ENCODE measurements around the gene MORC4. TPM values are rescaled to one million over a fixed set of nuclear protein-coding genes. Genes with fewer than 3 reads are reported as not detected.

The MORC4 gene
- total RNA-seq, 2 donors from 2014 or later = 6.6 to 8.4 TPM

DNA sequence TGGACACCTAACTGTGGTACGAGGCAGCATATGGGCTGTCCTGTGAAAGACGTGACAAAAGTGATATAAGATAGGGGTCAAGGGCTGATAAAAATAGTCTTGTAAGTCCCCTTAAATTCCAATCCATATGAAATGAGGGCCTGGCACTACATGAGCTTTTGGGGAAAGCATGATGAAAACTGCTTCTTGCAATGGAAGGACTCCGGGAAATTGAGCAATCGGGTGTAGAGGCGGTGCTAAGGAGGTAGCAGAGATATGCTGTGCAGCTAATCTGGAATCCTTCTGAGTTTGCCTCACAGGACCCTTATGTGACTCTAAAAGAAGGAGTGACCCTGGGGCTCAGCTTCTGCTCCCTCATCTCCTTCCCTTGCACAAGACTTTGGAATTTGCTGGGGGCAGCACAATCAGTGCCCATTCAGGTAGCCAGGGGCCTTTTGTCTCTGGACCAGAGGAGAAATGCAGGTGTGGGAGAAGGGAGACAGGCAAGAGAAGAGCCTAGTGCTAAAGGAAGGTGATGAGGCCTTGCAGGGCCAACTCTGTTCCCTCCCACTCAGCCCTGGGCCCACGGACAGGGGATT is 67.0 kb downstream of the MORC4 start:
- H3K27ac Mint-ChIP-seq = peak overlapping the region in 1 of 2 donors; percentile 50

DNA sequence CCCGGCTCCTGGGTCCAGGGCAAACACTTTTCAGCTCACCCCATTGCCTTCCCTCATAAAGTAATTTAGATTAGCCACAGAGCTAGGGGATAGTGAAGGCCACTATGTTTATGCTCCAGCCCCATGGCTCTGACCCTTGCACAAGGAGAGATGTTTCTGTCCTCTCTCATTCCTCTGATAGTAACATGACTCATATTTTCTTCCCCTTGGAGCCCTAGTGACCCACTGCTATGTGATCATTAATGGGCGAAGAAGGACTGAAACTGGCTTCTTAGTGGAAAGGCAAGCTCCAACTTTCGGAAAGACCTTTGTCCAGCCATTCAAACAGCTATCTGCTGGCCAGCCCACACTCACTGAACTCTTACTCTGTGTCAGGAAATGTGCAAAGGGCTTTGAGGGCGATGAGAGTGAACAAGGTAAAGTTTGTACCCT is 67.5 kb downstream of the MORC4 start:
- DNase-seq (ENCODE audit: low spot score in 2 of 2) (no peak), ATAC-seq (no peak)
- no peak overlapping the region for H3K27ac Mint-ChIP-seq
- no peaks in the 10 kb centered on the region for H3K36me3 Mint-ChIP-seq
- H3K9me3 Mint-ChIP-seq = no peaks in the 10 kb centered on the region

More for the DNA sequence above, 67.0 kb downstream of the MORC4 start:
- ATAC-seq (no peak), DNase-seq (ENCODE audit: low spot score in 2 of 2) (no peak)
- H3K9me3 Mint-ChIP-seq = no peaks in the 10 kb centered on the region
- H3K36me3 Mint-ChIP-seq = no peaks in the 10 kb centered on the region

DNA sequence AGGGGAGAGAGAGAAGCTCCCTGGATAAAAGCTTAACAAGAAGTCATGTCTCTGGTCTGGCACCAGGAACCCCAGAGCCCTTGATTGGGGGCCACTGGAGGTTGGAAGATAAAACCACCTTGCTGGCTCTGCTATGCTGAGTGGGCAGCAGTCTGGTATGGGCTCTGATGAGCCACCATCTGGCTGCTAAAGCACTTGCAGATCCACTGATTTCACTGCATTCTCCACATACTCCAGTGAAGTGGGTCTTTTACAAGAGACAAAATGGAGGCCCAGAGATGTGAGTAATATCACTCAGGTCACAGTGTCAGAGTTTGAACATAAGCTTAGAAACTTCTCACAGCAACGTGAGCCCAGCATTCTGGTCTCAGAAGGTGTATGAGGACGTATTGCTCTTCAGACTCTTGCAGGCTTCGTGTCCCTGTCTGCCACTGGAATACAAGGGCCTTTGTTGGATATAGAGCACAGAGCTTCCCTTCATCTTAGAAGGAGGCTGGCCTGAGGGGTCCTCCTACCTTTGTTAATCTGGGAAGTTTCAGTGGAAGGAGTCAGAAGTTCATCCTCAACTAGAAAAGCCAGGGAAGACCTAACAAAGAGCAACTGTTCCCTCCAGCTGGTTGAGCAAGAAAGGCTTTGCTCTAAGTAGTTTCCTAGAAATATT is 68.1 kb downstream of the MORC4 start:
- no peaks in the 10 kb centered on the region for H3K36me3 Mint-ChIP-seq
- ATAC-seq = no peak
- DNase-seq (ENCODE audit: low spot score in 2 of 2) = no peak
- no peaks in the 10 kb centered on the region for H3K9me3 Mint-ChIP-seq
- no peak overlapping the region for H3K27ac Mint-ChIP-seq

DNA sequence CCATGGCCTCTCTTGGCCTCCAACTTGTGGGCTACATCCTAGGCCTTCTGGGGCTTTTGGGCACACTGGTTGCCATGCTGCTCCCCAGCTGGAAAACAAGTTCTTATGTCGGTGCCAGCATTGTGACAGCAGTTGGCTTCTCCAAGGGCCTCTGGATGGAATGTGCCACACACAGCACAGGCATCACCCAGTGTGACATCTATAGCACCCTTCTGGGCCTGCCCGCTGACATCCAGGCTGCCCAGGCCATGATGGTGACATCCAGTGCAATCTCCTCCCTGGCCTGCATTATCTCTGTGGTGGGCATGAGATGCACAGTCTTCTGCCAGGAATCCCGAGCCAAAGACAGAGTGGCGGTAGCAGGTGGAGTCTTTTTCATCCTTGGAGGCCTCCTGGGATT is 71.8 kb downstream of the MORC4 start:
- H3K9me3 Mint-ChIP-seq = no peaks in the 10 kb centered on the region
- no peak for DNase-seq (ENCODE audit: low spot score in 2 of 2)
- H3K27ac Mint-ChIP-seq = no peak overlapping the region
- ATAC-seq = no peak
- H3K36me3 Mint-ChIP-seq = no peaks in the 10 kb centered on the region

DNA sequence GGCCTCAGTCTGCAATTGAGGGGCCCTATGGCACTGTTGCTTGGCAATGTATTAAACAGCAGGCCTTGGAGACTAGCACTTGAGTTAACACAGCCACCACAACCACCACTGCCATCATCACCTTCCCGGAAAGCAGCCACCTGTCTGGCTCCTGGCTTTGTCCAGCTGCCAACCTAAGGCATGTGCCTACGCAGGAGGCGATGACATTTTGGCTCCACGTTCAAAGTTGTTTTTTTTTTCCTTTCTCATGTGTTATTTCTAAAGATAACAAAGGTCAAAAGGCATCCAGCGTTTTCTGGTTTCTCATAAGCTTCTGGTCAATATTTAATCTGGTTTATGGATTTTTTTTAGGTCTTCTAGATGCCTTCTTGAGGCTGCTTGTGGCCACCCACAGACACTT is 72.3 kb downstream of the MORC4 start:
- no peaks in the 10 kb centered on the region for H3K36me3 Mint-ChIP-seq
- no peaks in the 10 kb centered on the region for H3K9me3 Mint-ChIP-seq
- no peak overlapping the region for H3K27ac Mint-ChIP-seq
- DNase-seq (ENCODE audit: low spot score in 2 of 2) (no peak), ATAC-seq (no peak)

DNA sequence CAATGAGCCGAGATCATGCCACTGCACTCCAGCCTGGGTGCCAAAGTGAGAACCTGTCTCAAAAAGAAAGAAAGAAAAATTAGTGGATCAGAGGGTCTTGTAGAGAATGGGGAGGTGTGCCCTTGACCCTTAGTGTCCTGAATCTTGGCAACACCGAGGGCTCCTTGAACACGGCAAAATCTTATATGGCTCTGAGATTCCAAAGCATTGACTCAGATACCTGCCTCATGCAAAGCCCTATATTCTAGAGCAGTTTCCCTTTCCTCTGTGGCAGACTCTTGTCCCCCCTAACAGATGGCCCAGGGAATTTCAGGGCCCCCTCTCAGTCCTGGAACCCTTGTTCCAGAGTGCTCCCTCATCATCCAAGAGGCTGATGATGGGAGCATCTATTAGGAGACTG is 73.0 kb downstream of the MORC4 start:
- no peak for DNase-seq (ENCODE audit: low spot score in 2 of 2)
- no peaks in the 10 kb centered on the region for H3K36me3 Mint-ChIP-seq
- H3K27ac Mint-ChIP-seq = no peak overlapping the region
- no peak for ATAC-seq
- H3K9me3 Mint-ChIP-seq = no peaks in the 10 kb centered on the region

DNA sequence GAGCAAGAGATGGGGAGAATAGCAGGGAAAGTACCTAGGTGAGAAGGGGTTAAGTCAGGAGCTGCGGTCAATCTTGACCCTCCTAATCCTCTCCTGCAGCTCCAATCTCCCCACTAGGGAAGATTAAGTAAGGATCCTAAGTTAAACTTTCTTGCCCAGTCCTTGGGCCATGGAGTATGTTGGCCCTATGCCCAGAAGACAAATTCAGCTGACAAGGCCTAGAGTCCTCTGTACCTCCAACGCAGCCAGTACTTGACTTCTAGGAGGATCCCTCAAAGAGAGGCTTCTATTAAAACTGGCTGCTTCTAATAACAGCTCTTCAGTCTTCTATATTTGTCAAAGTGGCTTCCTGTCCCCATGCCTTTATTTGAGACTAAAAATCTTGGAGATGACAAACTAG is 78.4 kb downstream of the MORC4 start:
- H3K27ac Mint-ChIP-seq = no peak overlapping the region
- no peak for DNase-seq (ENCODE audit: low spot score in 2 of 2)
- H3K36me3 Mint-ChIP-seq = no peaks in the 10 kb centered on the region
- ATAC-seq = no peak
- H3K9me3 Mint-ChIP-seq = no peaks in the 10 kb centered on the region

DNA sequence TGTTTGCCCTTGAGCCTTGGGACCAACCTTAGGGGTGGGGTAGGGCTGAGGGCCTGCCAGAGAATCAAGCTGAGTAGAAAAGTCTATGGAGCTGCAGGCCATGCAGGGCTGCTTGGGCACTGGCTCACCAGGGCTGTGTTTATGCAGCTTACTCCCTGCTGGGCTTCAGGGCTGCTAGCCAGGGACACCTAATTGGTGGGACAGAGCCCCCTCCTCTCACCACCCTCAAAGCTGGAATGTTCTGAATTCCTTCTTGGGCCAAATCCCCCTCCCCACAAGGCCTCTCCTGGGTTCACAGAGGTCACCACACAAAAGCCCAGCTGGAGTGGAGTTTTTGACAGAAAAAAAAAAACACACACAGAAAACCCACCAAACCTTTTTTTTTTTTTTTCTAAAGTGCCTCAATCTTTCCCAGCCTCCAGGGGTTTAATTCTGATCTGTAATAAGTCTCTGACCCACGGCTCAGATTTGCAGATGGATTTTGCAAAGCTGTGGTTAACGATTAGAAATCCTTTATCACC is 80.0 kb downstream of the MORC4 start, which contains the start of gene CLDN2:
CLDN2 (plus strand) TSS at position 471 of the 521 bp plus-strand sequence. CDS start 7,827 bp downstream, outside the sequence.
- ATAC-seq = no peak
- no peaks in the 10 kb centered on the region for H3K9me3 Mint-ChIP-seq
- DNase-seq (ENCODE audit: low spot score in 2 of 2) = no peak

DNA sequence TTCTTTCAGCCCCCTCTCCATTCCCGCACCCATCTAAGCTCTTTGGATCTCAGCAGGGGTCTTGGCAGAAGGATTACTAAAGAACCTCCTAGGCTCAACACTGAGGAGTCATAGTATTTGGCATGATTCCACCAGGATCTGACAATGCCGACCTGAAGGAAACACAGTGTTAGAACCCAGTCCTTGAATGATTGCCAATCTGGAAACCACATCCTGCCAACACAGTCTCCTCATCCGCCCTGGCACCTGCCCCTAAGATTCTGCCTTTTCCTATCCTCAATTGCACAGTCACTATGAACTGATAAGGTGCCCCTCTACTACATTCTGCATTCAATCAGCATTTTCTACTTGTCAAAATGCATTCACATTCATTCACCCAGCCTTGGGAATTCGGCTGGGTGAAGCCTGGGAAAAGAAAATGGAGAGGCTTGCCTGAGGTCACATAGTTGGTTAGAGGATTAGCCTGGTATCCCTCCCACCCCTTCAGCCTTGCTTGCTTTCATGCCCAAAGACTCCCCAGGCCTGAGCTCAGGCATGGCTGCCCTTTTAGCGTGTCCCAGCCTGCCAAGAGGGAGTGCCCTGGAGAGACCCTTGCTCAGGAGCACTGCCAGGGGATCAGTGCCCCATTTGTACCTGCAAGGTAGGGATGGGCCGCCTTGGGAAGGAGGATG is 82.0 kb downstream of the MORC4 start:
- DNase-seq (ENCODE audit: low spot score in 2 of 2) (no peak), ATAC-seq (peak in 1 of 2 donors; percentile 45)
- H3K27ac Mint-ChIP-seq = peak overlapping the region in 1 of 2 donors; percentile 9
- H3K9me3 Mint-ChIP-seq = no peaks in the 10 kb centered on the region
- H3K36me3 Mint-ChIP-seq = no peaks in the 10 kb centered on the region

More for the DNA sequence above, 80.0 kb downstream of the MORC4 start, which contains the start of gene CLDN2:
- no peak within 1 kb of the TSS for H3K27ac Mint-ChIP-seq
- no peaks in the 10 kb centered on the region for H3K36me3 Mint-ChIP-seq

DNA sequence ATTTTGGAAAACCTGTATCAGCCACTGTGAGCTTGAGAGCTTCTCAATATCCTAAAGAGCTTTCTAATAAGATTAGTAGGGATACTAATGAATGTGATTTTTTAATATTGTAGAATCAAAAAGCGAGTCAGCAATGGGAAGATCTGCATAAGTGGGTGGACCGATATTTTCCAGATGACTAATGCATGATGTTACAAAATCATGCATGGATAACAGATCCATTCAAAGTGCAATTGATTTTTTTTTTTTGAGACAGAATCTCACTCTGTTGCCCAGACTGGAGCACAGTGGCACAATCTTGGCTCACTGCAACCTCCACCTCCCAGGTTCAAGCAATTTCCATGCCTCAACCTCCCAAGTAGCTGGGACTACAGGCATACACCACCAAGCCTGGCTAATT is 87.1 kb downstream of the MORC4 start:
- Mint-ChIP-seq H3K27ac (no peak overlapping the region), H3K9me3 (no peaks in the 10 kb centered on the region), H3K36me3 (no peaks in the 10 kb centered on the region)
- no peak for ATAC-seq
- DNase-seq (ENCODE audit: low spot score in 2 of 2) = no peak

DNA sequence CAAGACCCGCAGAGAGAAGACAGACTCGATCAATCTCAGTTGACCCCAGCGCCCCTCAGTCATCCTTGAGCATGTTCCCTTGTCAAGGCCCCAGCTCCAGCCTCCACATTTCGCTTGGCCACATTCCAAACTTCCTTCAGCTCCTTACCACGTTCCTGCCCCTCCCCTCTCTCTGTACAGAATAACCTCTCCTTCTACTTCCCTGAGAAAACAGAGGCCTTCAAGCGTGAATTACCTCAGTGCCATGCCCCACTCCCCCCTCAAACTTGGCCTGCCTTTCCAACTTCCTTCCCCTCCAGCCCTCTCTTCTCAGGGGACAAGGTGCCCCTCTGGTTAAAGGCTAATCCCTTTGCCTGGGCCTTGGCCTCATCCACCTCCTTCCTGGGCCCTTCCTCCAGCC is 93.7 kb downstream of the MORC4 start:
- H3K9me3 Mint-ChIP-seq = no peaks in the 10 kb centered on the region
- no peak for DNase-seq (ENCODE audit: low spot score in 2 of 2)
- no peaks in the 10 kb centered on the region for H3K36me3 Mint-ChIP-seq
- no peak for ATAC-seq
- H3K27ac Mint-ChIP-seq = no peak overlapping the region

DNA sequence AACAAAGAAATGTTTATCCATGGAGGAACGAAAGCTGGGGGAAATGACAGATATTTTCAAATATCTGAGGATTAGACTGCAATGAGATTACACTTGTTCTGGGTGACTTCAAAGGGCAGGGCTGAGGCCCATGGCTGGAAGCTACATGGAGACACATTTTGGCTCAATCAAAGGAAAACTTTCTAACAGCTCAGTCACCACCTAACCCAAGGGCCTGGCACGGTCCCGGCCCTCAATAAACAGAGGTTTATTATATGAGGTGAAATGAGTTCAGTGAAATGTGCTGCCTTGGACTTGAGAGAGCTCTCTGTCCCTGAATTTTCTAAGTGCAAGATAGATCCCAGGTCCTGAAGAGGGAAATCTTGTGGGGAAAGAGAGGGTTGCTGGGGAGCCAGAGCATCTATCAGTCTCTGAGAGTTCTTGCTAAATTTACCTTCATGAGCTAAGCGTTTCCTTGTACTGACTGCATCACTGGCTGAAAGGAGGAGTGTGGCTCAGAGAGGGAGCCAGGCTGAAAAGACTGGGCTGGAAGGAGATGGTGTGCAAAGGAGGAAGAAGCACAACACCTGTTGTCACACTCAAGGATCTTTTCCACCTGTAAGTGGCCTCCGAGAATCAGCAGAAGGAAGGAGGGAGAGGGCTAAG is 94.8 kb downstream of the MORC4 start:
- no peak overlapping the region for H3K27ac Mint-ChIP-seq
- ATAC-seq (no peak), DNase-seq (ENCODE audit: low spot score in 2 of 2) (no peak)
- H3K36me3 Mint-ChIP-seq = no peaks in the 10 kb centered on the region
- no peaks in the 10 kb centered on the region for H3K9me3 Mint-ChIP-seq

DNA sequence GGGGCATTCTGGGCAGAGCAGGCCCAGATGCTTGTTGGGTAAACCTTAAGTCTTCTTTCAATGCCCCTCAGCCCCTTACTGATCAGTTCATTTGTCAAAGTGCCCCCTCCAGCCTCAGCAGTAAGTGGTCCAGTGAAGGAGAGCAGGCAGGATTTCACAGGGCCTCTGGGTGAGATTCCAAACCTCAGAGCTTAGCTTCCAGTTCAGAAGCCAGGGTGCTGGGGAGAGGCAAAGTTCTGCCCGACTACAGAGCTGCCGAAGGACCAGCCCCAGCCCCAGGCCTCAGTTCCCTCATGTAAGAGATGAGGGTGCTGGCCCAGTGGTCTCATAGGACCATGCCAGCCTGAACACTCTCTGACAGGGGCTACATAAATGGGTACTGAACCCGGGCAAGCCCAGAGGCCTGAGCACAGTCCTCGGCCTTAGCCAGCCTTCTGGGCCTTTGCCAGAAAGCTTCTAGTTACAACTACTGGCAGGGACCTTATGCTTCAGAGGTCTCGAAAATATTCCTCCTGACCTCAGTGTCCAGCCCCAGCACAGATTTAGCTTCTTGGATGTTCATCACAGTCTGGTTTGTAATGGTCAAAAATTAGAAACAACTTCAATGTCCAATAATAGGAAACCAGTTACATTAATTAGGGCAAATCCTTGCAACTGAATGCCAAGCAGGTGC is 96.0 kb downstream of the MORC4 start:
- Mint-ChIP-seq H3K36me3 (no peaks in the 10 kb centered on the region), H3K27ac (no peak overlapping the region), H3K9me3 (no peaks in the 10 kb centered on the region)
- ATAC-seq = no peak
- DNase-seq (ENCODE audit: low spot score in 2 of 2) = no peak

DNA sequence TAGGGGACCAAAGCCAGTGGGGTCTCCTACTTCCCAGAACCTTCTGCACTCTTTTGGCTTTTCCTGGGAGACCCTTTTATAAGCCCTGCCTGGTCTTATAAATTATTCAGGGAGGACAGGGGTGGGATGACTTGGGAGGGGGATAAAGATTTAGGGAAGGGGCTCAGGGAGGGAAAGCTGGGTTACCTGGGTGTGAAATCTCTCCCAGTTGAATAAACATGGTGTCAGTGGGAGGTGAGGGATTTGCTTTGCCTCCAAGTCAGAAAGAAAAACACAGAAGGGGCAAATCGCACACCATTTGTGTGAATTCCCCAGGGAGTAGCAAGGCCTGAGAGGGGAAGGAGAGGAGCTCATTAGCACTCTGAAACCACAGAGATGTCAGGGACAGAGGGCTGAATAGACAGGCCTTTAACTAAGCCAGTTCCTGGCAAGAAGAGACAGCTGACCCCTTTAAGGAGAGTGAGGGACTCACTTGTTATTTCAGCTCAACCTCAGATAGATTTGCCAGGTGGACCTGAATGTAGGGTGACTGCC is 96.7 kb downstream of the MORC4 start, which contains the start of gene RIPPLY1:
RIPPLY1 (minus strand) TSS at position 51 of the 534 bp plus-strand sequence. CDS start 54 bp downstream, outside the sequence.
- ATAC-seq (no peak), DNase-seq (ENCODE audit: low spot score in 2 of 2) (no peak)
- Mint-ChIP-seq H3K27ac (no peak within 1 kb of the TSS), H3K36me3 (no peaks in the 10 kb centered on the region), H3K9me3 (no peaks in the 10 kb centered on the region)

DNA sequence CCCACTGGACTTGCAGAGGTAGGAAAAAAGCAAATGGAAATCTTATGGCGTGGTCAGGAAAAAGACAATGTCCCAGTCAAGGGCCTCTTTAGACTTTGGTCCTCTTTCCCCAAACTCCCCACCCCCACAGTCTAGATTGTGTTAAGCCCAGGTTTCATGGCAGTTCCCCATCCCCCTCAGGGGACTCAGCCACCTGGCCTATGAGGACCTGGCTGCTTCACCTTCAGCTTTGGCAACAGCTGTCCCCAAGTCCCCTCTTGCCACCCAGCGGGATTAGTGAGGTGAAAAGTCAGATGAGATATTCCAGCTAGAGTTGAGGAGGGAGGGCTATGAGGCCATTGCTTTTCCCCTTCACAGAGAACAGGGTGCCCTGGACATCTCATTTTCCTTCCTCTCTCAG is 97.3 kb downstream of the MORC4 start:
- no peaks in the 10 kb centered on the region for H3K9me3 Mint-ChIP-seq
- no peak for DNase-seq (ENCODE audit: low spot score in 2 of 2)
- no peak for ATAC-seq
- H3K36me3 Mint-ChIP-seq = no peaks in the 10 kb centered on the region
- H3K27ac Mint-ChIP-seq = no peak overlapping the region

DNA sequence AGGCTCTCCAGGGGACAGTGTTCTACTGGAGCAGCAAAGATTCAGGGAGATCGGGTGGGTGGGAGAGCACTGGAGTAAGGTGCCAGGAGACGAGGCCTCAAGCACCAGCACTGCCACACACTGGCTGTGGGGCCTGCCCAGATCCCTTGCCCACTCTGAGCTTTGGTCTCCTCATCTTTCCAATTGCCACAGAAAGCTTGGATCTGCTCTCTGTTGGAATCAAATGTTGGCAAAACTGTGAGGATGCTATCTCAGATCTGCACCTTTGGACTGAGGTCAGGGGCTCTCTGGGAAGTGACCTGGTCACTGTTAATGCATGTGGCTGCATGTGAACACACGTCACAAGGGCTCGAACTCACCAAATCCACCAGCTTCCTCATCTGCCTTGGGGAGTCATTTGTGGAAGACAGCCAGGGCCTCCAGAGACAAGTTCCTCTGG is 98.2 kb downstream of the MORC4 start:
- no peak for DNase-seq (ENCODE audit: low spot score in 2 of 2)
- no peak overlapping the region for H3K27ac Mint-ChIP-seq
- no peak for ATAC-seq
- no peaks in the 10 kb centered on the region for H3K9me3 Mint-ChIP-seq
- no peaks in the 10 kb centered on the region for H3K36me3 Mint-ChIP-seq
